ENCODE measurements around the gene LRRC27.

- TF ChIP-seq POLR2AphosphoS5 (IDR thresholded peaks at IDR 0.05) (no peak), CTCF (IDR thresholded peaks at IDR 0.05) (no peak), POLR2A (IDR thresholded peaks at IDR 0.05) (no peak), EP300 (IDR thresholded peaks at IDR 0.05) (no peak)
Measured at GRCh38 chr10:132291826-132292225, 40.2 kb upstream of the LRRC27 start.
